Activated CD4-positive, CD25-positive, alpha-beta regulatory T cell treated with anti-CD3 and anti-CD28 coated beads, Interleukin-2, amount 50 U/mL, for 24 hours (primary cell): Measurements from ENCODE around the gene OPN1SW.

ENCODE experiments used
- ATAC-seq, 2 donors: fragments of 150-1000 bp; cut with Tn5 transposase; one replicate each; pipeline ENCODE4 v1.10.0; 2021; ENCODE audit warnings: mild to moderate bottlenecking in 1 of 2, moderate library complexity in 1 of 2

The OPN1SW gene

GRCh38 chr7:128792471-128793180 lies 17.0 kb upstream of the OPN1SW start:
- no peak for ATAC-seq

GRCh38 chr7:128791972-128792327 lies 16.4 kb upstream of the OPN1SW start:
- no peak for ATAC-seq

- ATAC-seq, result peak; percentile 89 to 90
Measured at GRCh38 chr7:128791121-128791971, 15.8 kb upstream of the OPN1SW start, which contains the start of gene CCDC136. Gene CCDC136, plus strand, starts transcription at chr7:128791968. Its CDS starts 444 bp downstream, at chr7:128792412.

GRCh38 chr7:128790315-128791041 lies 14.9 kb upstream of the OPN1SW start:
- no peak for ATAC-seq

GRCh38 chr7:128788446-128789412 lies 13.1 kb upstream of the OPN1SW start:
- ATAC-seq, result no peak

- no peak for ATAC-seq
Measured at GRCh38 chr7:128785738-128786137, 10.1 kb upstream of the OPN1SW start.

GRCh38 chr7:128783143-128783861 lies 7.7 kb upstream of the OPN1SW start:
- ATAC-seq, result no peak

GRCh38 chr7:128781851-128782250 lies 6.3 kb upstream of the OPN1SW start:
- no peak for ATAC-seq

GRCh38 chr7:128781126-128781525 lies 5.5 kb upstream of the OPN1SW start:
- no peak for ATAC-seq

- ATAC-seq, result no peak
Measured at GRCh38 chr7:128778946-128779345, 3.4 kb upstream of the OPN1SW start.

- no peak for ATAC-seq
Measured at GRCh38 chr7:128777156-128778123, 1.8 kb upstream of the OPN1SW start.

GRCh38 chr7:128774921-128775320 lies 673 bp downstream of the OPN1SW start:
- ATAC-seq, result no peak

GRCh38 chr7:128774029-128774689 lies 1.4 kb downstream of the OPN1SW start:
- no peak for ATAC-seq

GRCh38 chr7:128773604-128774003 lies 2.0 kb downstream of the OPN1SW start:
- no peak for ATAC-seq

- no peak for ATAC-seq
Measured at GRCh38 chr7:128770233-128770632, 5.4 kb downstream of the OPN1SW start.

- ATAC-seq, result no peak
Measured at GRCh38 chr7:128767475-128768110, 8.0 kb downstream of the OPN1SW start.

GRCh38 chr7:128763541-128763940 lies 12.1 kb downstream of the OPN1SW start:
- ATAC-seq, result no peak

- ATAC-seq, result peak; percentile 95
Measured at GRCh38 chr7:128759242-128759641, 16.4 kb downstream of the OPN1SW start.

GRCh38 chr7:128758553-128758952 lies 17.0 kb downstream of the OPN1SW start:
- ATAC-seq, result no peak
